ENCODE measurements around the gene OR1F1. TPM values are rescaled to one million over a fixed set of nuclear protein-coding genes. Genes with fewer than 3 reads are reported as not detected.
"Not testable (repeated sequence)": the region's sequence is repeated elsewhere in the genome, so short reads cannot be mapped to it uniquely, and the experiment has no call there.

The OR1F1 gene
- total and polyA plus RNA-seq, 2 experiments from 2014 or later: not detected

GRCh38 chr16:3180445-3180878, 7.5 kb upstream of the OR1F1 start:
- H3F3A ChIP-seq (ENCODE audit: insufficient read depth): peaks cover 19% of the 10 kb centered on the region; the same call in 1 of the 2 replicates
- no peak for DNase-seq
- H3K9me2 ChIP-seq (ENCODE audit: insufficient read depth): no peaks in the 10 kb centered on the region
- H3K9me3 ChIP-seq (ENCODE audit: low read depth): no peaks in the 10 kb centered on the region
- no peak overlapping the region for H3K4me3 ChIP-seq
- H4K20me1 ChIP-seq (ENCODE audit: insufficient read depth): no peaks in the 10 kb centered on the region
- H3K79me2 ChIP-seq (ENCODE audit: insufficient read depth): no peaks in the 10 kb centered on the region
- no peak overlapping the region for H3K4me2 ChIP-seq (ENCODE audit: unreplicated experiment)
- no peak for TF ChIP-seq EZH2 (IDR thresholded peaks at IDR 0.05; ENCODE audit: insufficient read depth, poor library complexity, severe bottlenecking)
- TF ChIP-seq EZH2phosphoT487 (IDR thresholded peaks at IDR 0.05; ENCODE audit: insufficient read depth, low read depth): no peak
- H3K9ac ChIP-seq: no peak overlapping the region
- WGBS, 2 experiments (ENCODE audit: low coverage in 1 of 2, low lambda C conversion rate in 2 of 2, missing lambda C conversion rate in 2 of 2): 42% methylated on average over 21 of the region's 21 CpGs
- H3K27ac ChIP-seq: no peak overlapping the region
- H3K36me3 ChIP-seq (ENCODE audit: low read depth): no peaks in the 10 kb centered on the region
- H2AFZ ChIP-seq: no peak overlapping the region
- in situ Hi-C loops (cut with MboI): no loop called here
- H3K4me1 ChIP-seq (ENCODE audit: insufficient read depth): peaks cover 6% of the 10 kb centered on the region; the same call in 1 of the 2 replicates
- peaks cover 35% of the 10 kb centered on the region for H3K27me3 ChIP-seq (replicated peaks; ENCODE audit: insufficient read depth)

- H3K36me3 ChIP-seq (ENCODE audit: low read depth); DNase-seq; in situ Hi-C loops (cut with MboI); H4K20me1 ChIP-seq (ENCODE audit: insufficient read depth); H3K9me3 ChIP-seq (ENCODE audit: low read depth); H3K9me2 ChIP-seq (ENCODE audit: insufficient read depth); H2AFZ ChIP-seq; H3K9ac ChIP-seq; H3K27ac ChIP-seq; H3K4me1 ChIP-seq (ENCODE audit: insufficient read depth); H3K79me2 ChIP-seq (ENCODE audit: insufficient read depth): not testable (repeated sequence)
- Histone ChIP-seq H3K4me2 (ENCODE audit: unreplicated experiment) (peak overlapping the region; percentile 80), H3F3A (ENCODE audit: insufficient read depth) (peaks cover 22% of the 10 kb centered on the region; the same call in 1 of the 2 replicates), H3K4me3 (peak overlapping the region; percentile 69), H3K27me3 (replicated peaks; ENCODE audit: insufficient read depth) (peaks cover 17% of the 10 kb centered on the region)
- 34 to 43% methylated on average over 8 of the region's 8 CpGs for WGBS, 2 experiments (ENCODE audit: low coverage in 1 of 2, low lambda C conversion rate in 2 of 2, missing lambda C conversion rate in 2 of 2)
Measured at GRCh38 chr16:3182293-3182607, 5.8 kb upstream of the OR1F1 start.

- no peaks in the 10 kb centered on the region for H3K9me3 ChIP-seq (ENCODE audit: low read depth)
- H3K4me2 ChIP-seq (ENCODE audit: unreplicated experiment): peak overlapping the region; percentile 80
- peak; percentile 62 for DNase-seq
- peaks cover 13% of the 10 kb centered on the region for H3K27me3 ChIP-seq (replicated peaks; ENCODE audit: insufficient read depth)
- TF ChIP-seq EZH2phosphoT487 (IDR thresholded peaks at IDR 0.05; ENCODE audit: insufficient read depth, low read depth) (no peak), EZH2 (IDR thresholded peaks at IDR 0.05; ENCODE audit: insufficient read depth, poor library complexity, severe bottlenecking) (no peak)
- H3K79me2 ChIP-seq (ENCODE audit: insufficient read depth): no peaks in the 10 kb centered on the region
- peak overlapping the region; percentile 79 for H2AFZ ChIP-seq
- 2 to 3% methylated on average over 52 to 63 of the region's 72 CpGs for WGBS, 2 experiments (ENCODE audit: low coverage in 1 of 2, low lambda C conversion rate in 2 of 2, missing lambda C conversion rate in 2 of 2)
- no peaks in the 10 kb centered on the region for H3K36me3 ChIP-seq (ENCODE audit: low read depth)
- peak overlapping the region; percentile 69 for H3K4me3 ChIP-seq
- H3K9me2 ChIP-seq (ENCODE audit: insufficient read depth): no peaks in the 10 kb centered on the region
- peak overlapping the region; percentile 5; the same call in 1 of the 2 replicates for H3K9ac ChIP-seq
- H4K20me1 ChIP-seq (ENCODE audit: insufficient read depth): no peaks in the 10 kb centered on the region
- peaks cover 27% of the 10 kb centered on the region; the same call in 1 of the 2 replicates for H3F3A ChIP-seq (ENCODE audit: insufficient read depth)
- in situ Hi-C loops (cut with MboI): no loop called here
- no peak overlapping the region for H3K27ac ChIP-seq
- peaks cover 6% of the 10 kb centered on the region; the same call in 1 of the 2 replicates for H3K4me1 ChIP-seq (ENCODE audit: insufficient read depth)
Measured at GRCh38 chr16:3182608-3183444, 5.2 kb upstream of the OR1F1 start.

- H3F3A ChIP-seq (ENCODE audit: insufficient read depth): peaks cover 27% of the 10 kb centered on the region; the same call in 1 of the 2 replicates
- H4K20me1 ChIP-seq (ENCODE audit: insufficient read depth): no peaks in the 10 kb centered on the region
- WGBS, 2 experiments (ENCODE audit: low coverage in 1 of 2, low lambda C conversion rate in 2 of 2, missing lambda C conversion rate in 2 of 2): 6 to 8% methylated on average over 34 to 42 of the region's 42 CpGs
- DNase-seq: peak; percentile 17
- H3K4me3 ChIP-seq: peak overlapping the region; percentile 69
- in situ Hi-C loops (cut with MboI): no loop called here
- peak overlapping the region; percentile 79 for H2AFZ ChIP-seq
- no peaks in the 10 kb centered on the region for H3K9me3 ChIP-seq (ENCODE audit: low read depth)
- H3K4me2 ChIP-seq (ENCODE audit: unreplicated experiment): peak overlapping the region; percentile 80
- no peaks in the 10 kb centered on the region for H3K36me3 ChIP-seq (ENCODE audit: low read depth)
- H3K9ac ChIP-seq: no peak overlapping the region
- H3K4me1 ChIP-seq (ENCODE audit: insufficient read depth): peaks cover 6% of the 10 kb centered on the region; the same call in 1 of the 2 replicates
- peaks cover 10% of the 10 kb centered on the region; the same call in 1 of the 2 replicates for H3K27me3 ChIP-seq (replicated peaks; ENCODE audit: insufficient read depth)
- TF ChIP-seq EZH2 (IDR thresholded peaks at IDR 0.05; ENCODE audit: insufficient read depth, poor library complexity, severe bottlenecking) (no peak), EZH2phosphoT487 (IDR thresholded peaks at IDR 0.05; ENCODE audit: insufficient read depth, low read depth) (no peak)
- no peaks in the 10 kb centered on the region for H3K9me2 ChIP-seq (ENCODE audit: insufficient read depth)
- H3K27ac ChIP-seq: no peak overlapping the region
- no peaks in the 10 kb centered on the region for H3K79me2 ChIP-seq (ENCODE audit: insufficient read depth)
Measured at GRCh38 chr16:3183445-3184139, 4.4 kb upstream of the OR1F1 start.

Measured in GM23248 (cell line).